K562 (cell line): ENCODE measurements around the gene G6PC3.

Source experiments
- CBX2 ChIP-seq: fragments of 200-600 bp; sonication (generic); IDR thresholded peaks from one replicate; pipeline ENCODE4 v1.6.1; 2012; ENCODE audit warnings: mild to moderate bottlenecking, low read length, inconsistent platforms; ENCODE audit not compliant: insufficient read depth, poor library complexity, severe bottlenecking
- CC2D1A ChIP-seq: fragments of 450-650 bp; IDR thresholded peaks from 2 replicates; pipeline ENCODE4 v1.6.1; 2017; ENCODE audit warnings: mild to moderate bottlenecking
- CTCF ChIP-seq, 3 experiments: IDR thresholded peaks in 2 of 3; conservative IDR thresholded peaks in 1 of 3; 2 replicates each; pipeline ENCODE4 v1.5.1; 2011 to 2012; ENCODE audit warnings: low read length in 3 of 3, mild to moderate bottlenecking in 3 of 3, control low read depth in 2 of 3, improper control_type of control experiment in 1 of 3, inconsistent platforms in 1 of 3, low read depth in 1 of 3, mixed read lengths in 1 of 3, moderate library complexity in 1 of 3; ENCODE audit not compliant: insufficient read depth in 2 of 3
- FOXJ3 ChIP-seq: sonication (generic); formaldehyde crosslinking; IDR thresholded peaks from 2 replicates; pipeline ENCODE4 v1.4.0; 2020; ENCODE audit warnings: mild to moderate bottlenecking, missing genetic modification reagents
- NFYB ChIP-seq: IDR thresholded peaks from 2 replicates; pipeline ENCODE4 v1.6.1; 2011; ENCODE audit warnings: mild to moderate bottlenecking, moderate library complexity; ENCODE audit not compliant: insufficient read length; ENCODE audit errors: extremely low read depth
- NRF1 ChIP-seq, 2 experiments: fragments of 450-650 bp; IDR thresholded peaks in 1 of 2; conservative IDR thresholded peaks in 1 of 2; 2 replicates each; pipeline ENCODE4 v1.6.1; 2014; ENCODE audit warnings: mild to moderate bottlenecking in 2 of 2
- OTX1 ChIP-seq: fragments of 450-650 bp; formaldehyde crosslinking; IDR thresholded peaks from 2 replicates; pipeline ENCODE4 v1.4.0; 2022; ENCODE audit warnings: mild to moderate bottlenecking
- RFX5 ChIP-seq: IDR thresholded peaks from 2 replicates; pipeline ENCODE4 v1.6.1; 2011; ENCODE audit warnings: low read depth, mild to moderate bottlenecking, improper control_type of control experiment, low read length

- TF ChIP-seq CC2D1A = no peak
- no peak for TF ChIP-seq OTX1
- TF ChIP-seq CTCF (IDR thresholded peaks at IDR 0.05 in 2 of 3, conservative IDR thresholded peaks at IDR 0.05 in 1 of 3; ENCODE audit: insufficient read depth in 2 of 3, low read depth in 1 of 3, low read length in 3 of 3) = peak in 1 of 3 experiments; percentile 8; a peak in 1 of 6 replicates
- TF ChIP-seq NRF1 (conservative IDR thresholded peaks at IDR 0.05 in 1 of 2, IDR thresholded peaks at IDR 0.05 in 1 of 2) = no peak
- no peak for TF ChIP-seq NFYB
- no peak for TF ChIP-seq RFX5
- TF ChIP-seq FOXJ3 (CRISPR knock-in tag) = no peak
- TF ChIP-seq CBX2 = no peak
Measured at GRCh38 chr17:44074231-44074910, 3.8 kb downstream of the G6PC3 start.
